H9 (cell line): ENCODE results near the gene SPOP. TPM values are rescaled to one million over a fixed set of nuclear protein-coding genes. Genes with fewer than 3 reads are reported as not detected.

Experiments used
- DNase-seq: peaks from one replicate; pipeline ENCODE4 v3.0.0-alpha.2; 2017
- H2AFZ ChIP-seq: one replicate; pipeline ENCODE4 v1.6.1; 2013; ENCODE audit warnings: mild to moderate bottlenecking, low read length, control low read depth, moderate library complexity
- H2AK5ac ChIP-seq: 2 replicates; pipeline ENCODE4 v1.6.1; 2013; ENCODE audit warnings: low read length, control low read depth, mixed read lengths; ENCODE audit not compliant: insufficient read length
- H2BK120ac ChIP-seq: one replicate; pipeline ENCODE4 v1.6.1; 2013; ENCODE audit warnings: low read depth, mild to moderate bottlenecking, low read length, control low read depth, inconsistent platforms; ENCODE audit not compliant: poor library complexity, severe bottlenecking
- H2BK12ac ChIP-seq: 2 replicates; pipeline ENCODE4 v1.6.1; 2013; ENCODE audit warnings: low read length, control low read depth, mixed read lengths, low read depth; ENCODE audit not compliant: insufficient read length
- H2BK15ac ChIP-seq: 2 replicates; pipeline ENCODE4 v1.6.1; 2013; ENCODE audit warnings: low read depth, low read length, control low read depth
- H2BK20ac ChIP-seq: one replicate; pipeline ENCODE4 v1.6.1; 2013; ENCODE audit warnings: low read depth, mild to moderate bottlenecking, low read length, control low read depth, inconsistent platforms; ENCODE audit not compliant: poor library complexity, severe bottlenecking
- H2BK5ac ChIP-seq: 2 replicates; pipeline ENCODE4 v1.6.1; 2013; ENCODE audit warnings: low read length, control low read depth, mixed read lengths; ENCODE audit not compliant: insufficient read length
- H3K14ac ChIP-seq: 2 replicates; pipeline ENCODE4 v1.6.1; 2013; ENCODE audit warnings: low read length, control low read depth; ENCODE audit not compliant: insufficient read depth
- H3K18ac ChIP-seq: 2 replicates; pipeline ENCODE4 v1.6.1; 2013; ENCODE audit warnings: low read depth, mild to moderate bottlenecking, mixed read lengths, low read length, control low read depth; ENCODE audit not compliant: insufficient read length
- H3K23ac ChIP-seq: 2 replicates; pipeline ENCODE4 v1.6.1; 2013; ENCODE audit warnings: low read length, control low read depth, mixed read lengths, low read depth; ENCODE audit not compliant: insufficient read length
- H3K23me2 ChIP-seq: 2 replicates; pipeline ENCODE4 v1.6.1; 2013; ENCODE audit warnings: low read depth, mild to moderate bottlenecking, mixed read lengths, low read length, control low read depth; ENCODE audit not compliant: insufficient read length, poor library complexity, severe bottlenecking
- H3K27ac ChIP-seq: 2 replicates; pipeline ENCODE4 v1.5.1; 2013; ENCODE audit warnings: low read length, control low read depth, mixed read lengths, low read depth; ENCODE audit not compliant: insufficient read length
- H3K27me3 ChIP-seq: 2 replicates; pipeline ENCODE4 v1.6.1; 2013; ENCODE audit warnings: low read length, control low read depth, inconsistent platforms; ENCODE audit not compliant: insufficient read depth
- H3K4ac ChIP-seq: 2 replicates; pipeline ENCODE4 v1.6.1; 2013; ENCODE audit warnings: low read depth, mild to moderate bottlenecking, control low read depth, inconsistent platforms, low read length, moderate library complexity
- H3K4me1 ChIP-seq: 2 replicates; pipeline ENCODE4 v1.6.1; 2013; ENCODE audit warnings: low read length, control low read depth, inconsistent platforms; ENCODE audit not compliant: insufficient read depth
- H3K4me2 ChIP-seq: 2 replicates; pipeline ENCODE4 v1.6.1; 2013; ENCODE audit warnings: low read length, control low read depth, mixed read lengths; ENCODE audit not compliant: insufficient read length, insufficient read depth
- H3K56ac ChIP-seq: 2 replicates; pipeline ENCODE4 v1.6.1; 2013; ENCODE audit warnings: low read depth, mild to moderate bottlenecking, mixed read lengths, low read length, control low read depth; ENCODE audit not compliant: insufficient read length
- H3K79me1 ChIP-seq: 2 replicates; pipeline ENCODE4 v1.6.1; 2013; ENCODE audit warnings: low read depth, mild to moderate bottlenecking, moderate library complexity, low read length, control low read depth, inconsistent platforms; ENCODE audit not compliant: insufficient read depth, poor library complexity, severe bottlenecking
- H3K79me2 ChIP-seq: 2 replicates; pipeline ENCODE4 v1.6.1; 2013; ENCODE audit warnings: low read length, control low read depth, inconsistent platforms; ENCODE audit not compliant: insufficient read depth
- H3K9ac ChIP-seq: 2 replicates; pipeline ENCODE4 v1.6.1; 2013; ENCODE audit warnings: low read length, control low read depth, mixed read lengths; ENCODE audit not compliant: insufficient read length; ENCODE audit errors: extremely low read depth
- H3K9me3 ChIP-seq: one replicate; pipeline ENCODE4 v1.6.1; 2013; ENCODE audit warnings: low read depth, low read length, inconsistent platforms; ENCODE audit not compliant: control insufficient read depth
- H3T11ph ChIP-seq: one replicate; pipeline ENCODE4 v1.6.1; 2013; ENCODE audit warnings: mild to moderate bottlenecking, low read length, control low read depth, inconsistent platforms
- H4K20me1 ChIP-seq: one replicate; pipeline ENCODE4 v1.6.1; 2013; ENCODE audit not compliant: control insufficient read depth, insufficient read length, insufficient read depth
- H4K5ac ChIP-seq: 2 replicates; pipeline ENCODE4 v1.6.1; 2013; ENCODE audit warnings: low read depth, mild to moderate bottlenecking, mixed read lengths, low read length, control low read depth; ENCODE audit not compliant: insufficient read length
- H4K8ac ChIP-seq: replicated peaks from 2 replicates; pipeline ENCODE4 v1.6.1; 2013; ENCODE audit warnings: low read length, control low read depth, mixed read lengths, low read depth; ENCODE audit not compliant: insufficient read length
- H4K91ac ChIP-seq: 2 replicates; pipeline ENCODE4 v1.6.1; 2013; ENCODE audit warnings: low read depth, mild to moderate bottlenecking, moderate library complexity, mixed read lengths, low read length, control low read depth; ENCODE audit not compliant: insufficient read length
- H3K27ac Mint-ChIP-seq, 3 experiments: 2 replicates in 2 of 3; 3 replicates in 1 of 3; pipeline ENCODE4 v1.8.0; 2020 to 2021; ENCODE audit warnings: mixed read lengths in 3 of 3, mild to moderate bottlenecking in 1 of 3, moderate library complexity in 1 of 3
- H3K27me3 Mint-ChIP-seq: 2 replicates; pipeline ENCODE4 v1.8.0; 2021; ENCODE audit warnings: low read depth, mild to moderate bottlenecking, moderate library complexity, mixed read lengths
- H3K36me3 Mint-ChIP-seq, 3 experiments: 2 replicates in 2 of 3; 3 replicates in 1 of 3; pipeline ENCODE4 v1.8.0; 2020 to 2021; ENCODE audit warnings: low read depth in 3 of 3, mixed read lengths in 3 of 3; ENCODE audit not compliant: insufficient read depth in 1 of 3
- H3K4me1 Mint-ChIP-seq, 2 experiments: 2 replicates each; pipeline ENCODE4 v1.8.0; 2020; ENCODE audit warnings: mixed read lengths in 2 of 2
- H3K4me3 Mint-ChIP-seq, 2 experiments: 2 replicates in 1 of 2; 3 replicates in 1 of 2; pipeline ENCODE4 v1.8.0; 2020 to 2021; ENCODE audit warnings: mild to moderate bottlenecking in 2 of 2, mixed read lengths in 2 of 2, moderate library complexity in 1 of 2
- H3K9me3 Mint-ChIP-seq, 2 experiments: 2 replicates in 1 of 2; 3 replicates in 1 of 2; pipeline ENCODE4 v1.8.0; 2020; ENCODE audit warnings: mild to moderate bottlenecking in 2 of 2, mixed read lengths in 2 of 2, moderate library complexity in 1 of 2
- WGBS: extraction: QIAGEN DNeasy Blood & Tissue Kit; methylation state at CpG from one replicate; pipeline ENCODE4 v1.1.7; 2013; ENCODE audit warnings: missing lambda C conversion rate, low lambda C conversion rate, mixed read lengths; ENCODE audit not compliant: insufficient read length; ENCODE audit errors: extremely low coverage; 5-methylcytosine and 5-hydroxymethylcytosine counted together
- total RNA-seq: library from RNA; stranded (reverse); gene quantifications from 2 replicates; pipeline ENCODE4 v1.2.1, GENCODE V29; 2021
- TF ChIP-seq, protein P1 (sequence below): fragments of 200-600 bp; sonication (generic); conservative IDR thresholded peaks from 3 replicates; pipeline ENCODE4 v1.8.0; 2021; ENCODE audit warnings: antibody characterized with exemption, mild to moderate bottlenecking

The SPOP gene
- total RNA-seq, 1 experiment from 2014 or later, result 33.7 TPM

DNA sequence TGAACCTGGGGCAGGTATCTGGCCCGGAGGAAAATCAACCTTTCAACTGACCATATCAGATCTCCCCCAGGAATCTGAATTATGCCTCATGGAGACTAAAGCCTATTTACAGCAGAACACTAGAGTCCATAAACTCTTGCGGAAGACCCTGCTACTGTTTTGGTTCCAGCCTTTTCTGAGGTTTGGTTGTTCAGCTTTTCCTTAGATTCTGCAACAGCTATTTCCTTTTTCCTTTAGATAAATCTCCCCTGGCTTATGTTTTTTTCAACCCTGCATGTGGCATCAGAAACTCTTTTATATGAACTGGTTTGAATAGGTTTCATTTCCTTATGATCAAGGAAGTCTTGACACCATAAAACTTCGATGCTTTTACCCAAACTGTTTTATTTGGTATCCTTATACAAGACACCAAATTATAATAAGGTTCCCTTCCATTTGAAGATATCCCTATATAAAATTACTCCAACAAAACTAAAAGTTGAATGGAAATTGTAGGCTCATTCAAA, 13.1 kb downstream of the SPOP start:
- Histone ChIP-seq H3K9me3 (no peaks in the 10 kb centered on the region), H3K23ac (no peak overlapping the region), H4K5ac (no peak overlapping the region), H2BK12ac (no peak overlapping the region), H2BK20ac (no peak overlapping the region), H3K56ac (no peak overlapping the region), H3K14ac (no peak overlapping the region), H2AK5ac (no peak overlapping the region), H3K4me2 (no peak overlapping the region), H3K18ac (no peak overlapping the region), H3K27ac (no peak overlapping the region), H4K8ac (no peak overlapping the region), H3T11ph (no peak overlapping the region), H3K27me3 (no peaks in the 10 kb centered on the region), H2AFZ (no peak overlapping the region), H3K79me2 (no peaks in the 10 kb centered on the region; the same call in 1 of the 2 replicates), H4K20me1 (no peaks in the 10 kb centered on the region), H3K79me1 (no peaks in the 10 kb centered on the region), H2BK15ac (no peak overlapping the region), H2BK120ac (no peak overlapping the region), H2BK5ac (no peak overlapping the region), H3K23me2 (no peaks in the 10 kb centered on the region), H3K9ac (no peak overlapping the region), H3K4ac (no peak overlapping the region), H4K91ac (no peak overlapping the region), H3K4me1 (no peaks in the 10 kb centered on the region)
- Mint-ChIP-seq H3K36me3 (peaks cover 19 to 38% (median 26%) of the 10 kb centered on the region in 3 experiments), H3K9me3 (peaks cover 4 to 8% of the 10 kb centered on the region in 2 experiments; a peak in 4 of 5 replicates), H3K27me3 (no peaks in the 10 kb centered on the region), H3K27ac (no peak overlapping the region; a peak in 1 of 7 replicates), H3K4me3 (no peak overlapping the region), H3K4me1 (peaks cover 0 to 2% of the 10 kb centered on the region in 2 experiments; a peak in 2 of 4 replicates)
- no CpG with 5 or more reads among the region's 3 CpGs for whole genome bisulfite sequencing
- TF ChIP-seq, protein P1, sequence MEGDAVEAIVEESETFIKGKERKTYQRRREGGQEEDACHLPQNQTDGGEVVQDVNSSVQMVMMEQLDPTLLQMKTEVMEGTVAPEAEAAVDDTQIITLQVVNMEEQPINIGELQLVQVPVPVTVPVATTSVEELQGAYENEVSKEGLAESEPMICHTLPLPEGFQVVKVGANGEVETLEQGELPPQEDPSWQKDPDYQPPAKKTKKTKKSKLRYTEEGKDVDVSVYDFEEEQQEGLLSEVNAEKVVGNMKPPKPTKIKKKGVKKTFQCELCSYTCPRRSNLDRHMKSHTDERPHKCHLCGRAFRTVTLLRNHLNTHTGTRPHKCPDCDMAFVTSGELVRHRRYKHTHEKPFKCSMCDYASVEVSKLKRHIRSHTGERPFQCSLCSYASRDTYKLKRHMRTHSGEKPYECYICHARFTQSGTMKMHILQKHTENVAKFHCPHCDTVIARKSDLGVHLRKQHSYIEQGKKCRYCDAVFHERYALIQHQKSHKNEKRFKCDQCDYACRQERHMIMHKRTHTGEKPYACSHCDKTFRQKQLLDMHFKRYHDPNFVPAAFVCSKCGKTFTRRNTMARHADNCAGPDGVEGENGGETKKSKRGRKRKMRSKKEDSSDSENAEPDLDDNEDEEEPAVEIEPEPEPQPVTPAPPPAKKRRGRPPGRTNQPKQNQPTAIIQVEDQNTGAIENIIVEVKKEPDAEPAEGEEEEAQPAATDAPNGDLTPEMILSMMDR, result no peak
- DNase-seq, result no peak
